Tibial nerve (tissue), 4 donors: ENCODE data around the gene LAMC3.

ENCODE experiments used
- CTCF ChIP-seq, 5 experiments: fragments of 200-600 bp in 3 of 5; fragments of 450-650 bp in 2 of 5; sonication (generic) in 3 of 5; IDR thresholded peaks; one replicate each; pipeline ENCODE4 v1.5.1; 2016 to 2019; ENCODE audit warnings: antibody characterized with exemption in 5 of 5, mild to moderate bottlenecking in 3 of 5, moderate library complexity in 2 of 5
- EP300 ChIP-seq, 2 donors: sonication (generic); formaldehyde crosslinking; IDR thresholded peaks; one replicate each; pipeline ENCODE4 v1.6.1; 2017; ENCODE audit warnings: antibody characterized with exemption in 2 of 2, mild to moderate bottlenecking in 1 of 2

DNA sequence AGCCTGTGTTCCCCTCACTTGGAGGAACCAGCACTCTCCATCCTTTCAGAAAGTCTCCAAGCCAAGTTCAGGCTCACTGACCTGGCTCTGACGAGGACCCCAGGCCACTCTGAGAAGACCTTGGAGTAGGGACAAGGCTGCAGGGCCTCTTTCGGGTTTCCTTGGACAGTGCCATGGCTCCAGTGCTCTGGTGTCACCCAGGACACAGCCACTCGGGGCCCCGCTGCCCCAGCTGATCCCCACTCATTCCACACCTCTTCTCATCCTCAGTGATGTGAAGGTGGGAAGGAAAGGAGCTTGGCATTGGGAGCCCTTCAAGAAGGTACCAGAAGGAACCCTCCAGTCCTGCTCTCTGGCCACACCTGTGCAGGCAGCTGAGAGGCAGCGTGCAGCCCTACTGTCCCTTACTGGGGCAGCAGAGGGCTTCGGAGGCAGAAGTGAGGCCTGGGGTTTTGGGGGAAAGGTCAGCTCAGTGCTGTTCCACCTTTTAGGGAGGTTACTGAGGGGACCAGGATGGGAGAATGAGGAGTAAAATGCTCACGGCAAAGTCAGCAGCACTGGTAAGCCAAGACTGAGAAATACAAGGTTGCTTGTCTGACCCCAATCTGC, 111.8 kb downstream of the LAMC3 start:
- no peak for TF ChIP-seq CTCF (IDR thresholded peaks at IDR 0.05)
- no peak for TF ChIP-seq EP300 (IDR thresholded peaks at IDR 0.05)
